SK-N-SH treated with all-trans-retinoic acid at 6 μM for 48 hours (cell line): ENCODE results near the gene TMEM79.

Source experiments
- ATAC-seq: fragments of 200-7000 bp; cut with Tn5 transposase; 3 replicates; pipeline ENCODE4 v1.9.1; 2020; ENCODE audit warnings: mild to moderate bottlenecking, moderate library complexity
- ARNTL ChIP-seq: fragments of 450-650 bp; formaldehyde crosslinking; IDR thresholded peaks from 2 replicates; pipeline ENCODE4 v1.5.0; 2020; ENCODE audit warnings: low read depth, mild to moderate bottlenecking, moderate library complexity, borderline replicate concordance
- CSDC2 ChIP-seq: fragments of 250-450 bp; sonication (Bioruptor Pico); IDR thresholded peaks from 2 replicates; pipeline ENCODE4 v1.5.0; 2020; ENCODE audit warnings: mild to moderate bottlenecking, moderate library complexity
- ESRRG ChIP-seq: fragments of 250-450 bp; sonication (Bioruptor Pico); IDR thresholded peaks from 2 replicates; pipeline ENCODE4 v1.6.1; 2021; ENCODE audit warnings: mild to moderate bottlenecking
- GLIS3 ChIP-seq: fragments of 250-450 bp; sonication (Bioruptor Pico); IDR thresholded peaks from 2 replicates; pipeline ENCODE4 v1.5.0; 2020; ENCODE audit warnings: mild to moderate bottlenecking, moderate library complexity
- ISL1 ChIP-seq: fragments of 250-450 bp; sonication (Bioruptor Pico); IDR thresholded peaks from 2 replicates; pipeline ENCODE4 v2.1.2; 2022; ENCODE audit warnings: mild to moderate bottlenecking, moderate library complexity
- OSR1 ChIP-seq: fragments of 250-450 bp; sonication (Bioruptor Pico); IDR thresholded peaks from 2 replicates; pipeline ENCODE4 v1.8.0; 2022; ENCODE audit warnings: moderate library complexity, mild to moderate bottlenecking, inconsistent platforms
- PPARA ChIP-seq: fragments of 250-450 bp; sonication (Bioruptor Pico); IDR thresholded peaks from 2 replicates; pipeline ENCODE4 v1.5.0; 2020; ENCODE audit warnings: mild to moderate bottlenecking, borderline replicate concordance
- RARB ChIP-seq: fragments of 250-450 bp; sonication (Bioruptor Pico); IDR thresholded peaks from 2 replicates; pipeline ENCODE4 v1.8.0; 2021; ENCODE audit warnings: mild to moderate bottlenecking, moderate library complexity
- SNAI2 ChIP-seq: fragments of 250-450 bp; sonication (Bioruptor Pico); IDR thresholded peaks from 2 replicates; pipeline ENCODE4 v1.5.0; 2020; ENCODE audit warnings: mild to moderate bottlenecking, moderate library complexity
- TCF4 ChIP-seq: fragments of 250-450 bp; sonication (Bioruptor Pico); IDR thresholded peaks from 2 replicates; pipeline ENCODE4 v1.8.0; 2021; ENCODE audit warnings: mild to moderate bottlenecking, moderate library complexity, borderline replicate concordance
- TOX ChIP-seq: fragments of 250-450 bp; sonication (Bioruptor Pico); IDR thresholded peaks from 2 replicates; pipeline ENCODE4 v1.8.0; 2021; ENCODE audit warnings: mild to moderate bottlenecking, moderate library complexity, borderline replicate concordance
- ZFP3 ChIP-seq: fragments of 250-450 bp; sonication (Bioruptor Pico); IDR thresholded peaks from 2 replicates; pipeline ENCODE4 v1.5.0; 2020; ENCODE audit warnings: mild to moderate bottlenecking, moderate library complexity
- ZFP30 ChIP-seq: fragments of 450-650 bp; formaldehyde crosslinking; IDR thresholded peaks from 2 replicates; pipeline ENCODE4 v1.5.0; 2022; ENCODE audit warnings: mild to moderate bottlenecking, moderate library complexity
- ZNF565 ChIP-seq: fragments of 450-650 bp; formaldehyde crosslinking; conservative IDR thresholded peaks from 2 replicates; pipeline ENCODE4 v1.5.0; 2020; ENCODE audit warnings: low read depth, mild to moderate bottlenecking, moderate library complexity
- ZNF70 ChIP-seq: fragments of 450-650 bp; formaldehyde crosslinking; IDR thresholded peaks from 2 replicates; pipeline ENCODE4 v1.5.0; 2020; ENCODE audit warnings: mild to moderate bottlenecking, moderate library complexity
- ZNF8 ChIP-seq: fragments of 450-650 bp; formaldehyde crosslinking; IDR thresholded peaks from 2 replicates; pipeline ENCODE4 v1.5.0; 2020; ENCODE audit warnings: mild to moderate bottlenecking, moderate library complexity
- TF ChIP-seq, protein P1 (sequence below): fragments of 250-450 bp; sonication (Bioruptor Pico); IDR thresholded peaks from 2 replicates; pipeline ENCODE4 v1.8.0; 2020; ENCODE audit warnings: mild to moderate bottlenecking, moderate library complexity, borderline replicate concordance
- TF ChIP-seq, protein P2 (sequence below): fragments of 250-450 bp; sonication (Bioruptor Pico); IDR thresholded peaks from 2 replicates; pipeline ENCODE4 v1.8.0; 2021; ENCODE audit warnings: low read depth, mild to moderate bottlenecking, moderate library complexity, borderline replicate concordance

Gene TMEM79, protein sequence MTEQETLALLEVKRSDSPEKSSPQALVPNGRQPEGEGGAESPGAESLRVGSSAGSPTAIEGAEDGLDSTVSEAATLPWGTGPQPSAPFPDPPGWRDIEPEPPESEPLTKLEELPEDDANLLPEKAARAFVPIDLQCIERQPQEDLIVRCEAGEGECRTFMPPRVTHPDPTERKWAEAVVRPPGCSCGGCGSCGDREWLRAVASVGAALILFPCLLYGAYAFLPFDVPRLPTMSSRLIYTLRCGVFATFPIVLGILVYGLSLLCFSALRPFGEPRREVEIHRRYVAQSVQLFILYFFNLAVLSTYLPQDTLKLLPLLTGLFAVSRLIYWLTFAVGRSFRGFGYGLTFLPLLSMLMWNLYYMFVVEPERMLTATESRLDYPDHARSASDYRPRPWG

DNA sequence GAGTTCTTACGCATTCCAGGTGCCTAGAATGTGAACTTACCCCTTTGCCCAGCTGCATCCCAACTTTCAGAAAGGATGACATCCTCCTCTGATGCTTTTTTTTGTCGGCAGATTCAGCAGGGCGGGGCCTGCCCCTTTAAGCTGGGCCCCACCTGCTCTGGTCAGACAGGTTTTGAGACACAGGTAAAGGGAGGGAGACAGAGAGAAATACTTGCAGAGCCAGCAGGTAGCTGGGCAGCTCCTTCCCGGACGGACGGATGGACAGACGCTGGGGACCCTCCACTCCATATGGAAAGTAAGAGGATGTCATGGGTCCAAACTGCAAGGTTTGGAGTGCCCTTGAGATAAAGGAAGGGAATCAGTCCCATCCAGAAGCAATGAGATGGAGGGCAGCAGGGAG, at the start of gene TMEM79:
Gene TMEM79 (plus strand): TSS at position 214 of the 400 bp plus-strand sequence. CDS start 902 bp downstream, outside the sequence.
- no peak for TF ChIP-seq ISL1 (CRISPR knock-in tag)
- no peak for TF ChIP-seq ZFP30 (CRISPR knock-in tag)
- TF ChIP-seq ZNF565 (CRISPR knock-in tag): no peak
- TF ChIP-seq GLIS3 (CRISPR knock-in tag): no peak
- no peak for TF ChIP-seq ZNF8
- ATAC-seq: no peak

DNA sequence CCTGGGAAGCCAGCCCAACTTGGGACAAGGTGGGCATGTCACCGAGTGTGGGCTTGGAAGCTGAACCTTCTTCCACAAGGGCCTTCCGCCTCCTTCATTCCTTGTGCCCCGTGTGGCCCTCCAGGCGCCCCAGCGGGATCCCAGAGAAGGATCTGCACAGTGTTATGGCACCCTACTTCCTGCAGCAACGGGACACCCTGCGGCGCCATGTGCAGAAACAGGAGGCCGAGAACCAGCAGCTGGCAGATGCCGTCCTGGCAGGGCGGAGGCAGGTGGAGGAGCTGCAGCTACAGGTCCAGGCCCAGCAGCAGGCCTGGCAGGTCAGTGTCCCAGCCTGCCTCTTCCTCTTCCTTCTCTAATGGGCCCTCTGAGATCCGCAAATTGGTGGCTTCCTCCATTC, 48.0 kb upstream of the TMEM79 start:
- no peak for ATAC-seq
- no peak for TF ChIP-seq ARNTL

DNA sequence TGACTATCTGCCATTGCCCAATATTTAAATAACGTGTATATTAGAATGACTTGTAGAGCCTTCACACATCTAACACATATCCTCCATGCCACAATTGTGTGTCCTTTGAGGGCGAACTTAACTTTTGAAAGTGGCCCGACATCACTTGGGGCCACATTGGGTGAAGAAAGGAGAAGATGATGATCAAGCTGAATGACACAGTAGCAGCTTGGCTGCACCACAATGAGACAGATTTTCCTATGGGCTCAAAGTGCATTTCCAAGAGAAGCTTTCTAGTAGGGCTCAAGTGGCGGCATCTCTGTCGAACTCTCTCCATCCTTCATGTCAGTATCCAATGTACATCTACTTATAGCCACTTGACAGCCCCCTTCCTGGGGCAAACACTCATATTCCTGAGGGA, 45.9 kb upstream of the TMEM79 start:
- no peak for TF ChIP-seq RARB (CRISPR knock-in tag)
- no peak for TF ChIP-seq ARNTL
- ATAC-seq: no peak

DNA sequence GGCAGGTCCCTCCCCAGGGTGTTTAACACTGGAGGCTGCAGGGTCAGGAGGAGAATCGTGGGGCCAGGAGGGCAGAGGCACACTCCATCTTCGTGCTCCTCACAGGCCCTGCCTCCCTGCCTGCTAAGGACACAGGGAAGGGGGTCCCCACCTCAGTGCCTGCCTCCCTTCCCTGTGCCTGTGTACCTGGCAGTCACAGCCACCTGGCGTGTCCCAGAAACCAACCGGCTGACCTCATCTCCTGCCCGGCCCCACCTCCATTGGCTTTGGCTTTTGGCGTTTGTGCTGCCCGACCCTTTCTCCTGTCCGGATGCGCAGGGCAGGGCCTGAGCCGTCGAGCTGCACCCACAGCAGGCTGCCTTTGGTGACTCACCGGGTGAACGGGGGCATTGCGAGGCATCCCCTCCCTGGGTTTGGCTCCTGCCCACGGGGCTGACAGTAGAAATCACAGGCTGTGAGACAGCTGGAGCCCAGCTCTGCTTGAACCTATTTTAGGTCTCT, 42.8 kb upstream of the TMEM79 start:
- TF ChIP-seq GLIS3 (CRISPR knock-in tag) (no peak), ZFP30 (CRISPR knock-in tag) (no peak), PPARA (CRISPR knock-in tag) (no peak), ZNF565 (CRISPR knock-in tag) (no peak), TOX (peak; percentile 25; the same call in 1 of the 2 replicates), ZNF70 (CRISPR knock-in tag) (no peak), RARB (CRISPR knock-in tag) (no peak), ZNF8 (no peak), CSDC2 (no peak), ZFP3 (no peak), SNAI2 (no peak), OSR1 (CRISPR knock-in tag) (no peak), ESRRG (CRISPR knock-in tag) (no peak), ARNTL (no peak)
- TF ChIP-seq, protein P1, sequence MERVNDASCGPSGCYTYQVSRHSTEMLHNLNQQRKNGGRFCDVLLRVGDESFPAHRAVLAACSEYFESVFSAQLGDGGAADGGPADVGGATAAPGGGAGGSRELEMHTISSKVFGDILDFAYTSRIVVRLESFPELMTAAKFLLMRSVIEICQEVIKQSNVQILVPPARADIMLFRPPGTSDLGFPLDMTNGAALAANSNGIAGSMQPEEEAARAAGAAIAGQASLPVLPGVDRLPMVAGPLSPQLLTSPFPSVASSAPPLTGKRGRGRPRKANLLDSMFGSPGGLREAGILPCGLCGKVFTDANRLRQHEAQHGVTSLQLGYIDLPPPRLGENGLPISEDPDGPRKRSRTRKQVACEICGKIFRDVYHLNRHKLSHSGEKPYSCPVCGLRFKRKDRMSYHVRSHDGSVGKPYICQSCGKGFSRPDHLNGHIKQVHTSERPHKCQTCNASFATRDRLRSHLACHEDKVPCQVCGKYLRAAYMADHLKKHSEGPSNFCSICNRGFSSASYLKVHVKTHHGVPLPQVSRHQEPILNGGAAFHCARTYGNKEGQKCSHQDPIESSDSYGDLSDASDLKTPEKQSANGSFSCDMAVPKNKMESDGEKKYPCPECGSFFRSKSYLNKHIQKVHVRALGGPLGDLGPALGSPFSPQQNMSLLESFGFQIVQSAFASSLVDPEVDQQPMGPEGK (CRISPR knock-in tag): peak; percentile 62; the same call in 1 of the 2 replicates
- TF ChIP-seq, protein P2, sequence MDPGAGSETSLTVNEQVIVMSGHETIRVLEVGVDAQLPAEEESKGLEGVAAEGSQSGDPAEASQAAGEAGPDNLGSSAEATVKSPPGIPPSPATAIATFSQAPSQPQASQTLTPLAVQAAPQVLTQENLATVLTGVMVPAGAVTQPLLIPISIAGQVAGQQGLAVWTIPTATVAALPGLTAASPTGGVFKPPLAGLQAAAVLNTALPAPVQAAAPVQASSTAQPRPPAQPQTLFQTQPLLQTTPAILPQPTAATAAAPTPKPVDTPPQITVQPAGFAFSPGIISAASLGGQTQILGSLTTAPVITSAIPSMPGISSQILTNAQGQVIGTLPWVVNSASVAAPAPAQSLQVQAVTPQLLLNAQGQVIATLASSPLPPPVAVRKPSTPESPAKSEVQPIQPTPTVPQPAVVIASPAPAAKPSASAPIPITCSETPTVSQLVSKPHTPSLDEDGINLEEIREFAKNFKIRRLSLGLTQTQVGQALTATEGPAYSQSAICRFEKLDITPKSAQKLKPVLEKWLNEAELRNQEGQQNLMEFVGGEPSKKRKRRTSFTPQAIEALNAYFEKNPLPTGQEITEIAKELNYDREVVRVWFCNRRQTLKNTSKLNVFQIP (CRISPR knock-in tag): no peak
- ATAC-seq: peak; percentile 59

DNA sequence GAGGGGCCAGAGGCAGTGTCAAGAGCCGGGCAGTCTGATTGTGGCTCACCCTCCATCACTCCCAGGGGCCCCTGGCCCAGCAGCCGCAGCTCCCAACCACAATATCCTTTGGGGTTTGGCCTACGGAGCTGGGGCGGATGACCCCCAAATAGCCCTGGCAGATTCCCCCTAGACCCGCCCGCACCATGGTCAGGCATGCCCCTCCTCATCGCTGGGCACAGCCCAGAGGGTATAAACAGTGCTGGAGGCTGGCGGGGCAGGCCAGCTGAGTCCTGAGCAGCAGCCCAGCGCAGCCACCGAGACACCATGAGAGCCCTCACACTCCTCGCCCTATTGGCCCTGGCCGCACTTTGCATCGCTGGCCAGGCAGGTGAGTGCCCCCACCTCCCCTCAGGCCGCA, 42.2 kb upstream of the TMEM79 start, which contains the start of gene BGLAP:
Gene BGLAP (plus strand): TSS at position 259 of the 400 bp plus-strand sequence. CDS start 48 bp downstream, at position 307.
- ATAC-seq: peak; percentile 6
- TF ChIP-seq ESRRG (CRISPR knock-in tag) (no peak), TCF4 (CRISPR knock-in tag) (no peak), ZNF8 (no peak), ZFP30 (CRISPR knock-in tag) (no peak), ZNF70 (CRISPR knock-in tag) (no peak), OSR1 (CRISPR knock-in tag) (no peak), TOX (no peak), ZNF565 (CRISPR knock-in tag) (no peak)
- TF ChIP-seq, protein P2 (CRISPR knock-in tag): no peak
- TF ChIP-seq, protein P1 (CRISPR knock-in tag): no peak
- TF ChIP-seq, all 23 proteins: peak for 0
